DND-41 (cell line): ENCODE results near the gene MFNG.
A peak's percentile ranks its signal among the peaks of the same experiment; 100 is the strongest.

ENCODE experiments used
- ATAC-seq: fragments of 200-7000 bp; cut with Tn5 transposase; 3 replicates; pipeline ENCODE4 v1.9.1; 2021; ENCODE audit warnings: low read depth; ENCODE audit not compliant: insufficient read depth
- DNase-seq: peaks from one replicate; pipeline ENCODE4 v3.0.0-alpha.2; 2020
- H2AFZ ChIP-seq: 2 replicates; pipeline ENCODE4 v1.6.0; 2012; ENCODE audit warnings: low read depth, low read length
- H3K27ac ChIP-seq: 2 replicates; pipeline ENCODE4 v1.5.1; 2012; ENCODE audit warnings: low read length, inconsistent platforms
- H3K27me3 ChIP-seq: fragments of 200-600 bp; sonication (generic); 2 replicates; pipeline ENCODE4 v1.6.0; 2012; ENCODE audit warnings: low read length, mild to moderate bottlenecking, inconsistent platforms; ENCODE audit not compliant: insufficient read depth, poor library complexity
- H3K36me3 ChIP-seq: 2 replicates; pipeline ENCODE4 v1.5.1; 2012; ENCODE audit warnings: low read length, inconsistent platforms; ENCODE audit not compliant: insufficient read depth
- H3K4me1 ChIP-seq: 2 replicates; pipeline ENCODE4 v1.5.1; 2012; ENCODE audit warnings: mild to moderate bottlenecking, low read length; ENCODE audit not compliant: insufficient read depth
- H3K4me2 ChIP-seq: 2 replicates; pipeline ENCODE4 v1.6.0; 2012; ENCODE audit warnings: mild to moderate bottlenecking, moderate library complexity, low read length, inconsistent platforms; ENCODE audit not compliant: insufficient read depth
- H3K4me3 ChIP-seq, 2 experiments: fragments of 200-600 bp in 1 of 2; shearing (Covaris generic) in 1 of 2; 2 replicates each; pipeline ENCODE4 v1.5.1; 2012 to 2016; ENCODE audit warnings: inconsistent platforms in 2 of 2, low read length in 2 of 2, mild to moderate bottlenecking in 2 of 2, low read depth in 1 of 2, moderate library complexity in 1 of 2
- H3K79me2 ChIP-seq: 2 replicates; pipeline ENCODE4 v1.6.0; 2012; ENCODE audit warnings: low read length, inconsistent platforms; ENCODE audit not compliant: insufficient read depth
- H3K9ac ChIP-seq: 2 replicates; pipeline ENCODE4 v1.6.0; 2012; ENCODE audit warnings: low read depth, mild to moderate bottlenecking, inconsistent platforms, low read length, moderate library complexity
- H3K9me3 ChIP-seq: 2 replicates; pipeline ENCODE4 v1.5.1; 2012; ENCODE audit warnings: low read length, moderate library complexity, mild to moderate bottlenecking, inconsistent platforms; ENCODE audit not compliant: insufficient read depth, severe bottlenecking
- H4K20me1 ChIP-seq: 2 replicates; pipeline ENCODE4 v1.6.0; 2012; ENCODE audit warnings: low read length; ENCODE audit not compliant: insufficient read depth
- EZH2 ChIP-seq: IDR thresholded peaks from 3 replicates; pipeline ENCODE4 v1.6.1; 2012; ENCODE audit warnings: borderline replicate concordance, low read depth, mild to moderate bottlenecking, moderate library complexity, low read length, inconsistent platforms; ENCODE audit not compliant: severe bottlenecking
- TF ChIP-seq, protein P1 (sequence below): IDR thresholded peaks from 2 replicates; pipeline ENCODE4 v1.5.1; 2012; ENCODE audit warnings: borderline replicate concordance, low read length, moderate library complexity, mild to moderate bottlenecking; ENCODE audit not compliant: poor library complexity, severe bottlenecking; ENCODE audit errors: extremely low read depth

The MFNG gene

DNA sequence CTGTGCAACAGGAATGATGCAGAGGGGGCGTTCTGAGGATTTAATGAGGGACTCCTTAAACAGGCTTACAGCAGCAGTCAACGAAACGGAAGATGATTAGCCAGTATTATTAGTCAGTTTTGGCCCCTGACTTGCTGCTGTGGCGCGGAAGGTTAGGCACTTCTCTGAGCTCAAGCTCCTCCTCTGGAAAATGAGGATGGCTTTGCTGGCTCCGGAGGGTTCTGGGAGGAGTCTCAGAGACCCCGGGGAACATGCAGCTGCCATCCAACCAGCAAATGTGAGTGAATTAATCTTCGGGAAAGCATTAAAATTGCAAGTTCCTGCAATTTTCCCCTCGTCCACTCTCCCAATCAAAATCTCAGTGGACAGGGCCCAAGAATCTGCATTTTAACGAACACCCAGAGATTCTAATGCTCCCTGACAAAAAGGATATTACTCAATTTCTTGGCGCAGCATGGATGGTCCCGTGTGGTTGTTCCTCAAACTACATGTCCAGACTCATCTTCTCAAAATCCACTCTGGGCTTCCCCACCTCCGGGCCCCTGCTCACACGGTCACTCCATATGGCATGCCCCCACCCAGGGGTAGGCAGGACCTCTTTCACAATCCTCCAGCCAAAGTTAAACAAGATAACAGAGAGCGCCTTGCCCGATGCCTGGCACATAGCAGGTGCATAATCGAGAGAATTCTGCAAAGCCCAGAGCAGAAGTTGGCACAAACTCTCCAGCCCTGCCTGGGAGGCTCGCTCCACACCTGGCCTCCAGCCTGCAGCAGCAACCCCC is 65.3 kb downstream of the MFNG start:
- ATAC-seq (no peak), DNase-seq (no peak)
- Histone ChIP-seq H3K9me3 (no peaks in the 10 kb centered on the region), H3K9ac (no peak overlapping the region), H3K4me2 (no peak overlapping the region), H3K27me3 (peaks cover 55% of the 10 kb centered on the region), H3K27ac (no peak overlapping the region), H3K4me1 (peaks cover 9% of the 10 kb centered on the region), H3K4me3 (no peak overlapping the region), H3K36me3 (no peaks in the 10 kb centered on the region), H2AFZ (no peak overlapping the region), H4K20me1 (peaks cover 43% of the 10 kb centered on the region), H3K79me2 (no peaks in the 10 kb centered on the region)
- TF ChIP-seq, protein P1, sequence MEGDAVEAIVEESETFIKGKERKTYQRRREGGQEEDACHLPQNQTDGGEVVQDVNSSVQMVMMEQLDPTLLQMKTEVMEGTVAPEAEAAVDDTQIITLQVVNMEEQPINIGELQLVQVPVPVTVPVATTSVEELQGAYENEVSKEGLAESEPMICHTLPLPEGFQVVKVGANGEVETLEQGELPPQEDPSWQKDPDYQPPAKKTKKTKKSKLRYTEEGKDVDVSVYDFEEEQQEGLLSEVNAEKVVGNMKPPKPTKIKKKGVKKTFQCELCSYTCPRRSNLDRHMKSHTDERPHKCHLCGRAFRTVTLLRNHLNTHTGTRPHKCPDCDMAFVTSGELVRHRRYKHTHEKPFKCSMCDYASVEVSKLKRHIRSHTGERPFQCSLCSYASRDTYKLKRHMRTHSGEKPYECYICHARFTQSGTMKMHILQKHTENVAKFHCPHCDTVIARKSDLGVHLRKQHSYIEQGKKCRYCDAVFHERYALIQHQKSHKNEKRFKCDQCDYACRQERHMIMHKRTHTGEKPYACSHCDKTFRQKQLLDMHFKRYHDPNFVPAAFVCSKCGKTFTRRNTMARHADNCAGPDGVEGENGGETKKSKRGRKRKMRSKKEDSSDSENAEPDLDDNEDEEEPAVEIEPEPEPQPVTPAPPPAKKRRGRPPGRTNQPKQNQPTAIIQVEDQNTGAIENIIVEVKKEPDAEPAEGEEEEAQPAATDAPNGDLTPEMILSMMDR = no peak
- no peak for TF ChIP-seq EZH2

DNA sequence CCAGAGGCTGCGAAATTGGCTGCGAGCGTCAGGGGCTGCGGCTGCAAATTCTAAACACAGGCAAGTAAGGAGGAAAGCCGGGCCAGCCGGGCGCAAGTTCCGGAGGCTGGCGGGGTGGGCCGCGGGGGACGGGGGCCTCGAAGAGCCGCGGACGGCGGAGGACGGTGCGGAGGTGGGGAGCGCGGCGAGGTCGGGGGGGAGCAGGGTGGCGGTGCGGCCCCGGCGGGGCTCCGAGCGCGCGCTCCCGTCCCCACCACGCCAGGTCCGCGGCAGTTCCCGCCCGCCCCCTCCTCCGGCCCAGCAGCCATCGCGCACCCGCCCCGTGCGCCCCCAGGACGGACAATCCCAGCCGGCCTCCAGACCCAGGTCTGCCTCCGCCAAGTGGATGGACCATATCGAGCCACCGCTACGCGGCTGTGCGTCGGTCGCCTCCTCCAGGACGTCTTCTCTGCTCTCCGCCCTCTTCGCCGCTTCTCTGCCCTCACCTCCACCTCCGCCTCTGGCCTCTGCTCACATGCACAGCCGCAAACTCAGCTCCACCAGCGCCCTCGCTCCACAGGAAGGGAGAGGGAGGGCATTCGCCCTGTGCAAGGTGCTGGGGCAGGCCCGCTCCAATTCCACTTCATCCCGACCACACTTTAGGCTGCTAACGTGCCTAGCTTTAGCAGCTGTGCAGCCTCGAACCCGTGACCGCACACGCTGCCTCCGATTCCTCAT is 66.1 kb downstream of the MFNG start:
- peaks cover 51% of the 10 kb centered on the region for H3K27me3 ChIP-seq
- no peak overlapping the region for H3K9ac ChIP-seq
- H4K20me1 ChIP-seq = peaks cover 43% of the 10 kb centered on the region
- no peak overlapping the region for H2AFZ ChIP-seq
- no peak for DNase-seq
- H3K27ac ChIP-seq = no peak overlapping the region
- H3K4me3 ChIP-seq = no peak overlapping the region
- H3K4me1 ChIP-seq = 0 out of 2 replicates have a peak, but pooled peaks cover 2% of the 10 kb centered on the region
- no peaks in the 10 kb centered on the region for H3K79me2 ChIP-seq
- no peaks in the 10 kb centered on the region for H3K36me3 ChIP-seq
- H3K4me2 ChIP-seq = no peak overlapping the region
- TF ChIP-seq, protein P1 = no peak
- TF ChIP-seq EZH2 = peak; percentile 19
- H3K9me3 ChIP-seq = no peaks in the 10 kb centered on the region
- no peak for ATAC-seq

DNA sequence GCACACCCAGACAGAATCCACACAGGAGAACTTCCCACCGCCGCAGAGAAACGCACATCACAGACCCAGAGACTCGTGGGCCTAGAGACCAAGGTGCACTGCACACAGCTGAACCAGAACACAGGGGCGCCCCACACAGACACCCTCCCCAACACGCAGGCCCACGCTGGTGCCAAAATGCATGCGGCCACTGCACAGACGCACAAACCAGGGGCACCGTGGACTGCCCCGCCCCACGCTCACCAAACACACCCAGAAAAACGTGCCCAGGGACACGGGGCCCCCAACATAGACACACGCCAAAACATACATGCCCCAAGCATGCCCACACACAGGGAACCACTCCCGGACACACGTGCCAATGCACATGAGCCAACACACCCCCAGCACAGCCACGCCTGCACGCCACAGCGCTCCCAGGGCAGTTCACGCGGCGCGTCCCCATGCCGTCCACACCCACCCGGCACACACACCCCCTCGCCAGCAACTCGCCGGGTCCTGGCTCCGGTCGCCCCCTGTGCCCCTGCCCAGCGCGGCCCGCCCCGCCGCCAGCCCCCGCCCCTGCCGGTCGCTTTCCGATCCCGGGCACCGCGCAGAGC is 66.7 kb downstream of the MFNG start:
- no peak overlapping the region for H3K27ac ChIP-seq
- DNase-seq (no peak), ATAC-seq (no peak)
- H3K79me2 ChIP-seq = no peaks in the 10 kb centered on the region
- H3K27me3 ChIP-seq = peaks cover 54% of the 10 kb centered on the region
- H4K20me1 ChIP-seq = peaks cover 49% of the 10 kb centered on the region
- TF ChIP-seq, protein P1 = no peak
- no peak for TF ChIP-seq EZH2
- H3K4me1 ChIP-seq = 0 out of 2 replicates have a peak, but pooled peaks cover 2% of the 10 kb centered on the region
- no peaks in the 10 kb centered on the region for H3K36me3 ChIP-seq
- no peak overlapping the region for H3K4me3 ChIP-seq
- H2AFZ ChIP-seq = no peak overlapping the region
- no peak overlapping the region for H3K4me2 ChIP-seq
- H3K9ac ChIP-seq = no peak overlapping the region
- H3K9me3 ChIP-seq = no peaks in the 10 kb centered on the region
